Hepatocyte (in vitro differentiated cells): Measurements from ENCODE around the gene MBOAT7. TPM values are rescaled to one million over a fixed set of nuclear protein-coding genes. Genes with fewer than 3 reads are reported as not detected.
"Not testable (repeated sequence)": the region's sequence is repeated elsewhere in the genome, so short reads cannot be mapped to it uniquely, and the experiment has no call there.

Experiments used
- DNase-seq: peaks from one replicate; pipeline ENCODE4 v3.0.0-alpha.2; 2016; ENCODE audit warnings: low spot score
- H2AFZ ChIP-seq: fragments of 200-600 bp; sonication (generic); 2 replicates; pipeline ENCODE4 v1.6.0; 2016; ENCODE audit warnings: antibody characterized with exemption, mild to moderate bottlenecking
- H3K27ac ChIP-seq: fragments of 200-600 bp; sonication (generic); 2 replicates; pipeline ENCODE4 v1.5.1; 2016; ENCODE audit warnings: mild to moderate bottlenecking
- H3K27me3 ChIP-seq: fragments of 200-600 bp; sonication (generic); 2 replicates; pipeline ENCODE4 v1.6.1; 2016
- H3K36me3 ChIP-seq: fragments of 200-600 bp; sonication (generic); replicated peaks from 2 replicates; pipeline ENCODE4 v1.5.1; 2016; ENCODE audit warnings: low read depth; ENCODE audit not compliant: insufficient read depth
- H3K4me1 ChIP-seq: fragments of 200-600 bp; sonication (generic); 2 replicates; pipeline ENCODE4 v1.5.1; 2016; ENCODE audit warnings: mild to moderate bottlenecking, moderate library complexity; ENCODE audit not compliant: insufficient read depth
- H3K4me2 ChIP-seq: fragments of 200-600 bp; sonication (generic); 2 replicates; pipeline ENCODE4 v1.6.0; 2016
- H3K4me3 ChIP-seq: fragments of 200-600 bp; sonication (generic); 2 replicates; pipeline ENCODE4 v1.5.1; 2016; ENCODE audit warnings: mild to moderate bottlenecking
- H3K79me2 ChIP-seq: fragments of 200-600 bp; sonication (generic); 2 replicates; pipeline ENCODE4 v1.6.0; 2017; ENCODE audit warnings: mild to moderate bottlenecking
- H3K9me2 ChIP-seq: fragments of 200-600 bp; sonication (generic); replicated peaks from 2 replicates; pipeline ENCODE4 v1.6.0; 2017; ENCODE audit warnings: mild to moderate bottlenecking; ENCODE audit not compliant: insufficient read depth
- H3K9me3 ChIP-seq: fragments of 200-600 bp; sonication (generic); 2 replicates; pipeline ENCODE4 v1.5.1; 2016; ENCODE audit warnings: low read depth, mild to moderate bottlenecking
- H4K20me1 ChIP-seq: fragments of 200-600 bp; sonication (generic); 2 replicates; pipeline ENCODE4 v1.6.0; 2016; ENCODE audit warnings: mild to moderate bottlenecking; ENCODE audit not compliant: insufficient read depth, poor library complexity, severe bottlenecking
- CTCF ChIP-seq: fragments of 200-600 bp; sonication (generic); IDR thresholded peaks from 2 replicates; pipeline ENCODE4 v1.5.1; 2016; ENCODE audit warnings: antibody characterized with exemption, mild to moderate bottlenecking; ENCODE audit not compliant: poor library complexity
- EZH2 ChIP-seq: fragments of 200-600 bp; sonication (generic); IDR thresholded peaks from 2 replicates; pipeline ENCODE4 v1.6.1; 2016; ENCODE audit warnings: antibody characterized with exemption, mild to moderate bottlenecking, borderline replicate concordance
- EZH2phosphoT487 ChIP-seq: fragments of 200-600 bp; sonication (generic); IDR thresholded peaks from one replicate; pipeline ENCODE4 v1.6.1; 2018; ENCODE audit warnings: antibody characterized with exemption, mild to moderate bottlenecking, low read depth, moderate library complexity; ENCODE audit not compliant: unreplicated experiment, severe bottlenecking
- WGBS: methylation state at CpG from one replicate; pipeline ENCODE4 v1.1.6; 2016; ENCODE audit warnings: low lambda C conversion rate; ENCODE audit errors: missing lambda C conversion rate; 5-methylcytosine and 5-hydroxymethylcytosine counted together
- polyA plus RNA-seq: library from polyadenylated mRNA; unstranded; fragments of >200 nt; fragmentation: Nextera tagmentation; extraction: Ambion mirVana; gene quantifications from 2 replicates; pipeline ENCODE4 v1.2.1, GENCODE V29; 2016
- total RNA-seq: library from RNA; depleted of rRNA; stranded (reverse); fragments of >200 nt; gene quantifications from 2 replicates; pipeline ENCODE4 v1.2.3, GENCODE V29; 2014

MBOAT7 gene
- total and polyA plus RNA-seq, 2 experiments from 2014 or later, result 93.5 to 179 TPM

- H3K36me3 ChIP-seq, result no peaks in the 10 kb centered on the region
- no peak overlapping the region for H3K4me3 ChIP-seq
- peak overlapping the region; percentile 91 for H3K27ac ChIP-seq
Observed at GRCh38 chr19:54207983-54208783, 18.8 kb upstream of the MBOAT7 start.

GRCh38 chr19:54207676-54207982 lies 18.2 kb upstream of the MBOAT7 start:
- Histone ChIP-seq H3K27ac (peak overlapping the region; percentile 91), H3K27me3 (no peaks in the 10 kb centered on the region), H4K20me1 (peaks cover 64% of the 10 kb centered on the region), H3K36me3 (no peaks in the 10 kb centered on the region), H3K4me2 (peak overlapping the region; percentile 52), H3K4me1 (peaks cover 62% of the 10 kb centered on the region), H3K79me2 (peaks cover 62% of the 10 kb centered on the region), H3K9me2 (no peaks in the 10 kb centered on the region), H2AFZ (no peak overlapping the region), H3K9me3 (no peaks in the 10 kb centered on the region), H3K4me3 (no peak overlapping the region)
- TF ChIP-seq EZH2, result no peak
- no peak for TF ChIP-seq CTCF
- TF ChIP-seq EZH2phosphoT487, result no peak
- no peak for DNase-seq
- 83% methylated on average over 5 of the region's 5 CpGs for WGBS

More at GRCh38 chr19:54207983-54208783, 18.8 kb upstream of the MBOAT7 start:
- WGBS, result 81% methylated on average over 18 of the region's 18 CpGs
- Histone ChIP-seq H4K20me1 (peaks cover 59% of the 10 kb centered on the region), H3K9me2 (no peaks in the 10 kb centered on the region), H3K4me1 (peaks cover 57% of the 10 kb centered on the region), H2AFZ (no peak overlapping the region), H3K79me2 (peaks cover 62% of the 10 kb centered on the region), H3K27me3 (no peaks in the 10 kb centered on the region), H3K4me2 (peak overlapping the region; percentile 52), H3K9me3 (no peaks in the 10 kb centered on the region)
- DNase-seq, result peak; percentile 79
- TF ChIP-seq CTCF, result no peak
- TF ChIP-seq EZH2, result no peak
- no peak for TF ChIP-seq EZH2phosphoT487

GRCh38 chr19:54207193-54207592 lies 17.8 kb upstream of the MBOAT7 start:
- H3K9me2 ChIP-seq, H3K27me3 ChIP-seq, H3K36me3 ChIP-seq, H3K4me3 ChIP-seq, H3K4me2 ChIP-seq, H3K9me3 ChIP-seq, DNase-seq, H2AFZ ChIP-seq: not testable (repeated sequence)
- WGBS, result 94% methylated on average over 20 of the region's 23 CpGs
- Histone ChIP-seq H3K27ac (peak overlapping the region; percentile 91), H4K20me1 (peaks cover 69% of the 10 kb centered on the region), H3K4me1 (peaks cover 66% of the 10 kb centered on the region), H3K79me2 (peaks cover 62% of the 10 kb centered on the region)

- TF ChIP-seq EZH2phosphoT487 (no peak), CTCF (no peak), EZH2 (no peak)
- peaks cover 4% of the 10 kb centered on the region for H3K36me3 ChIP-seq
- no peaks in the 10 kb centered on the region for H3K27me3 ChIP-seq
- DNase-seq, result no peak
- no peaks in the 10 kb centered on the region for H3K9me3 ChIP-seq
- peaks cover 70% of the 10 kb centered on the region for H3K4me1 ChIP-seq
- H3K27ac ChIP-seq, result peak overlapping the region; percentile 91
- peaks cover 73% of the 10 kb centered on the region for H4K20me1 ChIP-seq
- 90% methylated on average over 13 of the region's 13 CpGs for WGBS
- no peak overlapping the region for H2AFZ ChIP-seq
- no peaks in the 10 kb centered on the region for H3K9me2 ChIP-seq
- peaks cover 64% of the 10 kb centered on the region for H3K79me2 ChIP-seq
- H3K4me2 ChIP-seq, result no peak overlapping the region
- H3K4me3 ChIP-seq, result no peak overlapping the region
Observed at GRCh38 chr19:54206831-54207177, 17.4 kb upstream of the MBOAT7 start.
